AG04450 (cell line): ENCODE measurements around the gene PLXNA2. TPM values are rescaled to one million over a fixed set of nuclear protein-coding genes. Genes with fewer than 3 reads are reported as not detected.

Experiments used
- CTCF ChIA-PET: fragments of 300-600, 350-600 bp; formaldehyde crosslinking; extraction: SDS; loops from one replicate; lab custom pipeline; 2022; ENCODE audit warnings: antibody characterized with exemption, inconsistent platforms; lab: Charles Lee
- POLR2A ChIA-PET: fragments of 350-600 bp; formaldehyde crosslinking; extraction: SDS; loops from one replicate; lab custom pipeline; 2021; ENCODE audit warnings: antibody characterized with exemption, inconsistent platforms; lab: Yijun Ruan, JAX
- DNase-seq: peaks from one replicate; pipeline ENCODE4 v3.0.0-alpha.2; 2011; ENCODE audit warnings: low read depth, low spot score
- H3K27ac ChIP-seq: one replicate; pipeline ENCODE4 v1.5.1; 2012; ENCODE audit warnings: low read depth, low read length, control low read depth
- H3K27me3 ChIP-seq: one replicate; pipeline ENCODE4 v1.6.0; 2012; ENCODE audit warnings: low read length; ENCODE audit not compliant: control insufficient read depth, insufficient read depth
- H3K4me3 ChIP-seq: 2 replicates; pipeline ENCODE4 v1.5.1; 2011; ENCODE audit warnings: mild to moderate bottlenecking, low read depth, low read length, control low read depth
- H3K9me3 ChIP-seq: 2 replicates; pipeline ENCODE4 v1.5.1; 2012; ENCODE audit warnings: low read length; ENCODE audit not compliant: control insufficient read depth, insufficient read depth
- CTCF ChIP-seq: IDR thresholded peaks from 2 replicates; pipeline ENCODE4 v1.5.1; 2011; ENCODE audit warnings: low read depth, low read length, control low read depth, inconsistent platforms
- polyA plus RNA-seq: library from polyadenylated mRNA; depleted of rRNA; stranded (reverse); fragments of >200 nt; gene quantifications from 2 replicates; pipeline ENCODE4 v1.2.3, GENCODE V29; 2011

The PLXNA2 gene
- polyA plus RNA-seq, 1 experiment = 0.10 TPM

- ChIA-PET CTCF (interaction anchor here (0.7 to 4.6 kb wide), 10 partner anchors 10 to 238 kb away, joined by 3 to 31 read pairs (median 4); no protein-coding TSS in a partner anchor), POLR2A (no interaction called here)
- TF ChIP-seq CTCF = no peak
- H3K27ac ChIP-seq = no peak overlapping the region
- no peaks in the 10 kb centered on the region for H3K27me3 ChIP-seq
- H3K4me3 ChIP-seq = no peak overlapping the region
- no peaks in the 10 kb centered on the region for H3K9me3 ChIP-seq
- DNase-seq = no peak
Observed at GRCh38 chr1:208007319-208007937, 236.8 kb downstream of the PLXNA2 start.

- DNase-seq = no peak
- Histone ChIP-seq H3K9me3 (no peaks in the 10 kb centered on the region), H3K27me3 (no peaks in the 10 kb centered on the region), H3K4me3 (no peak overlapping the region), H3K27ac (no peak overlapping the region)
- POLR2A ChIA-PET = no interaction called here
- no peak for TF ChIP-seq CTCF
- CTCF ChIA-PET = interaction anchor here (1.1 to 4.6 kb wide), 5 partner anchors 9 to 121 kb away, joined by 3 to 31 read pairs (median 9); no protein-coding TSS in a partner anchor
Observed at GRCh38 chr1:208006258-208006920, 237.8 kb downstream of the PLXNA2 start.

GRCh38 chr1:208004851-208005250 is 239.3 kb downstream of the PLXNA2 start:
- Histone ChIP-seq H3K4me3 (no peak overlapping the region), H3K27me3 (no peaks in the 10 kb centered on the region), H3K9me3 (no peaks in the 10 kb centered on the region), H3K27ac (no peak overlapping the region)
- CTCF ChIA-PET = interaction anchor here (0.9 kb wide), 1 partner anchor 208 kb away, joined by 3 read pairs; no protein-coding TSS in a partner anchor
- TF ChIP-seq CTCF = no peak
- POLR2A ChIA-PET = no interaction called here
- no peak for DNase-seq

GRCh38 chr1:208003241-208003640 is 240.9 kb downstream of the PLXNA2 start:
- CTCF ChIA-PET = interaction anchor here (1.1 to 1.7 kb wide), 2 partner anchors 19 to 118 kb away, joined by 3 to 6 read pairs; no protein-coding TSS in a partner anchor
- Histone ChIP-seq H3K9me3 (no peaks in the 10 kb centered on the region), H3K4me3 (no peak overlapping the region), H3K27ac (no peak overlapping the region), H3K27me3 (no peaks in the 10 kb centered on the region)
- POLR2A ChIA-PET = no interaction called here
- DNase-seq = no peak
- TF ChIP-seq CTCF = no peak

GRCh38 chr1:208002672-208003071 is 241.5 kb downstream of the PLXNA2 start:
- Histone ChIP-seq H3K27ac (no peak overlapping the region), H3K9me3 (no peaks in the 10 kb centered on the region), H3K27me3 (no peaks in the 10 kb centered on the region), H3K4me3 (no peak overlapping the region)
- DNase-seq = no peak
- ChIA-PET POLR2A (no interaction called here), CTCF (interaction anchor here (1.0 to 1.7 kb wide), 3 partner anchors 19 to 118 kb away, joined by 3 to 6 read pairs (median 3); no protein-coding TSS in a partner anchor)
- TF ChIP-seq CTCF = no peak
